NCI-H1105 (cell line): ENCODE results near the gene FMOD.

Experiments used
- DNase-seq: peaks from one replicate; lab custom pipeline; 2025; lab: John Stamatoyannopoulos, UW

The FMOD gene

GRCh38 chr1:203351037-203351625 lies at the start of gene FMOD:
Gene FMOD (minus strand): TSS chr1:203351122. CDS start chr1:203348270, 2,852 bp downstream.
- DNase-seq: no peak

GRCh38 chr1:203396595-203397194 lies 45.8 kb upstream of the FMOD start:
- no peak for DNase-seq

- DNase-seq: no peak
These were observed 44.8 kb upstream of the FMOD start for GRCh38 chr1:203395751-203396150.

- no peak for DNase-seq
These were observed 39.4 kb upstream of the FMOD start for GRCh38 chr1:203390298-203390697.

- DNase-seq: no peak
These were observed 37.8 kb upstream of the FMOD start for GRCh38 chr1:203388683-203389082.

- no peak for DNase-seq
These were observed 31.1 kb upstream of the FMOD start for GRCh38 chr1:203382026-203382425.

GRCh38 chr1:203381151-203381751 lies 30.3 kb upstream of the FMOD start:
- DNase-seq: no peak

GRCh38 chr1:203380420-203381150 lies 29.7 kb upstream of the FMOD start:
- DNase-seq: no peak

GRCh38 chr1:203379825-203380224 lies 28.9 kb upstream of the FMOD start:
- DNase-seq: no peak

- no peak for DNase-seq
These were observed 27.8 kb upstream of the FMOD start for GRCh38 chr1:203378556-203379245.

GRCh38 chr1:203373991-203374390 lies 23.1 kb upstream of the FMOD start:
- no peak for DNase-seq

GRCh38 chr1:203373002-203373401 lies 22.1 kb upstream of the FMOD start:
- no peak for DNase-seq

- DNase-seq: no peak
These were observed 20.4 kb upstream of the FMOD start for GRCh38 chr1:203371288-203371687.

GRCh38 chr1:203369666-203370065 lies 18.7 kb upstream of the FMOD start:
- no peak for DNase-seq

- no peak for DNase-seq
These were observed 17.9 kb upstream of the FMOD start for GRCh38 chr1:203368624-203369451.

GRCh38 chr1:203367057-203367456 lies 16.1 kb upstream of the FMOD start:
- DNase-seq: peak; percentile 81

GRCh38 chr1:203366476-203366875 lies 15.6 kb upstream of the FMOD start:
- no peak for DNase-seq

- no peak for DNase-seq
These were observed 13.9 kb upstream of the FMOD start for GRCh38 chr1:203364806-203365205.

- no peak for DNase-seq
These were observed 13.3 kb upstream of the FMOD start for GRCh38 chr1:203364094-203364801.

GRCh38 chr1:203362720-203363025 lies 11.8 kb upstream of the FMOD start:
- DNase-seq: no peak
